Measurements from ENCODE around the gene GAPDH.

- TF ChIP-seq CTCF (IDR thresholded peaks at IDR 0.05; ENCODE audit: low read depth, low read length, poor library complexity, severe bottlenecking) (no peak), EZH2phosphoT487 (IDR thresholded peaks at IDR 0.05; ENCODE audit: borderline replicate concordance, low read length) (no peak)
Measured at GRCh38 chr12:6550294-6551062, 16.2 kb downstream of the GAPDH start.

All from DOHH2 (cell line).